MV-4-11 (cell line): Measurements from ENCODE around the gene NT5C.

Experiments used
- DNase-seq: peaks from one replicate; lab custom pipeline; 2025; lab: John Stamatoyannopoulos, UW

Gene NT5C

DNA sequence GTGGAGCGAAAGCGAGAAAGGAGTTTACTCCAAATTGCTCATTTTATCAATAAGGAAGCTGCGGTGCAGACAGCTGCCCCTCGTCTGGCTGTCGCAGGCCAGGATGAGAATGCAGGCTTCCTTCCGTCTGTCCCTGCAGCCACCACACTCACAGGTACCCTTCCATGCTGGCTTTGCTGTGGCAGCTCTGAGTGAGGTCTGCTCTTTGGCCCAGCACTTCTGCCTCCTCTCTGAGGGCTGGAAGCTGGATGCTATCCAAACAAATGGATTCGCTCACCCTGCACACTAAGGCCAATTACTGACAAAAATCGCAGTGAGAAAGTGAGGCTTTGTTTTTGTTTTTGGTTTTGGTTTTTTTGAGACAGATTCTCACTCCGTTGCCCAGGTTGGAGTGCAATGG lies 14.8 kb downstream of the NT5C start:
- DNase-seq, result no peak

DNA sequence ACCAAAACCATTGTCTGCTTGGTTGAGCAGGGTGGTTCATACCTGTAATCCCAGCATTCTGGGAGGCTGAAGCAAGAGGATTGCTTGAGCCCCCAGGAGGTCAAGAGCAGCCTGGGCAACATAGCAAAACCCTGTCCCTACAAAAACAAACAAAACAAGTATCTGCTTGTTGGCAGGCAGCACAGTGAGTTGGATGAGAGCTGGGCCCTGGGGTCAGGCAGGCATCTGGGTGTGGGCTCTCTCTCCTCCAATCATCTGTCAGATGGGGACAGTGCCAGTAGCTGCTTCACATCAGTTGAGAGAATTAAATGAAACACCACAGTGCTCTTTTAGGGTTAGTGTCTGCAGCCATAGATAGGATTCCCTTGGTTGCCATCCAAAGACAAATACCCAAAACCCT lies 16.0 kb downstream of the NT5C start:
- DNase-seq, result peak; percentile 24

GRCh38 chr17:75114552-75115314 lies 16.8 kb downstream of the NT5C start:
- DNase-seq, result no peak

DNA sequence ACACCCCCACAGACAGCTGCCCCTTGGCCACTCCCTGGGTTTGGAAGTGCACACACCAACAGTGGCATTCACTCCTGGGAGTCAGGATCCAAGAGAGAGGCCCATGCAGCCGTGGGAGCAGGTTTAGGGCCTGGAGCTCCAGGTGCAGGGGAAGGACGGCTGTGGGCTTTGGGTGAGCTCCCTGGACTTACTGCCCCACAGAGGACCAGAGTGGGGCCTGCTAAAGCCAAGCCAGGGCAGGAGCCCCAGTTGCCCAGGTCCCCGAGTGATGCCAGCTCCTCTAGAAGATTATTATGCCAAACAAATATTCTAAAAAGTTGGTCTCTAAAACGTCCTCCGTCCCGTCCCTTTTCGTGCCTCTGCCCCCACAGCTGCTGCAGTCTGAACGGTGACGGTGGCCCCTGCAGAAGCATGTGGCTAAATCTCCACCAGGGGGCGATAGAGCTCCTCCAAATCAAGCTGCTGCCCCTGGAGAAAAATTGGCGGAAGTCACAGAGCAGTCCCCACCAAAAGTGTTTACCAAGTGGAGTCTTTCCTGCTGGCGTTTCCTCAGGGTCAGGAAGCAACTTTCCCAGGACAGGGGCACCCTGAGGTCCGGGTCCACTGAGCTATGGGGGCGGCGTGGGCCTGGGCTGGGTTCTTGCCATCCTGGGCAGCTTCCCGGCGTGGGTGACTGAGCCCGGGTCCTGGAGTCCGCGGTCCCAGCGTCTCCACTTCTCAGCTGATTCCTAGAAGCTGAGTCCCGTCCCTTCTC lies 17.6 kb downstream of the NT5C start:
- peak; percentile 82 for DNase-seq

- DNase-seq, result no peak
Measured at GRCh38 chr17:75111777-75112335, 19.7 kb downstream of the NT5C start.

DNA sequence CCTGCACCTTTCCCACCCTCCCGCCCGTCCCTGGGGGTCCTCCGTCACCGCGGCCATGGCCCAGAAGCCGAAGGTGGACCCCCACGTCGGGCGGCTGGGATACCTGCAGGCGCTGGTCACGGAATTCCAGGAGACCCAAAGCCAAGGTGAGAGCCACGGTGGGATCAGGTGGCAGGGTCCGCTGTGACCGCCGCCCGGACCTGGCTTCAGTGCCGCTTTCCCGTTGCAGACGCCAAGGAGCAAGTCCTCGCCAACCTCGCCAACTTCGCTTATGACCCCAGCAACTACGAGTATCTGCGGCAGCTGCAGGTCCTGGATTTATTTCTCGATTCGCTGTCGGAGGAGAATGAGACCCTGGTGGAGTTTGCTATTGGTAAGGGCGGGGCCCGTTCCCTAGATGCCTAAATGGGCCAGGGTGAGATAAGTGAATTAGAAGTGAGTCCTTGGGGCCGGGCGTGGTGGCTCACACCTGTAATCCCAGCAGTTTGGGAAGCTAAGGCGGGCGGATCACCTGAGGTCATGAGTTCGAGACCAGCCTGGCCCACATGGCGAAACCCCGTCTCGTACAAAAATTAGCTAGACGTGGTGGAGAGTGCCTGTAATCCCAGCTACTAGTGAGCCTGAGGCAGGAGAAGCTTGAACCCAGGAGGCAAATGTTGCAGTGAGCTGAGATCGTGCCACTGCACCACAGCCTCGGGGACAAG lies 21.2 kb downstream of the NT5C start:
- DNase-seq, result no peak

- DNase-seq, result peak; percentile 82
Measured at GRCh38 chr17:75109407-75110233, 21.9 kb downstream of the NT5C start, which contains the start of gene ARMC7. Gene ARMC7 (plus strand): TSS chr17:75109969. CDS start chr17:75110289, 320 bp downstream.

GRCh38 chr17:75109046-75109406 lies 22.5 kb downstream of the NT5C start:
- no peak for DNase-seq

- DNase-seq, result no peak
Measured at GRCh38 chr17:75108193-75108592, 23.3 kb downstream of the NT5C start.

GRCh38 chr17:75105126-75106080 lies 26.1 kb downstream of the NT5C start:
- DNase-seq, result no peak

DNA sequence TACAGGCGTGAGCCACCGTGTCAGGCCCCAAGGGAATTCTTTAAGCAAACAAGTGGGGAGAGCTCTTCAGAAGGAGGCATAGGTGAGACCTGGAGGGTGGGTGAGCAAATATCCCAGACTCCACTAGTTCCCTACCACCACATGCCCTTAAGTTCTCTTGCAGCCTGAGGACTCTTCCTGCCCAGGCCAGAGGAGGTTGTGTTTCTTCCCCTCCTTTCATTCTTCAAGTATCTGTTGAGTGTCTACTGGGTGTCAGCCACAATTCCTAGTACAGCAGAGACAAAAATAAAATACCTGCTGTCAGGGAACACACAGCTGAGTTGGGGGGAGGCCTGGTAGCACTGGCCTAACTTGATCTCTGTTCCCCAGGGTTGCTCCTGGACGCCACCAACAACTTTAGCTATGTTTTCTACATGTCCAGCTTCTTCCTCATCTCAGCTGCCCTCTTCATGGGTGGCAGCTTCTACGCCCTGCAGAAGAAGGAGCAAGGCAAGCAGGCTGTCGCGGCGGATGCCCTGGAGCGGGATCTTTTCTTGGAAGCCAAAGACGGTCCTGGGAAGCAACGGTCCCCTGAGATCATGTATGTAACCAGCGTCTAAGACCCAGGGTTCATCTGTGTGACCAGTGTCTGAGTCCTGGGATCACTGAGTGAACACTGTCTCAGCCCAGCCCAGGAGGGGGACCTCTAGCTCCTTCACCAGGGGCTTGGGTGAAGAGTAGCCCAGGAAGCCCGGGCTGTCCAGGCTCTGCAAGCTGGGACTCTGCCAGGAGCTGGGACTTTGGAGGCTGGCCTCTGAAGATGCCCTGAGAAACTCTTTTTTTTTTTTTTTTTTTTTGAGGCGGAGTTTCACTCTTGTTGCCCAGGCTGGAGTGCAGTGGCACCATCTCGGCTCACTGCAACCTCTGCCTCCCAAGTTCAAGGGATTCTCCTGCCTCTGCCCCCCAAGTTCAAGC lies 27.7 kb downstream of the NT5C start:
- no peak for DNase-seq

GRCh38 chr17:75102385-75102821 lies 29.1 kb downstream of the NT5C start:
- peak; percentile 71 for DNase-seq

DNA sequence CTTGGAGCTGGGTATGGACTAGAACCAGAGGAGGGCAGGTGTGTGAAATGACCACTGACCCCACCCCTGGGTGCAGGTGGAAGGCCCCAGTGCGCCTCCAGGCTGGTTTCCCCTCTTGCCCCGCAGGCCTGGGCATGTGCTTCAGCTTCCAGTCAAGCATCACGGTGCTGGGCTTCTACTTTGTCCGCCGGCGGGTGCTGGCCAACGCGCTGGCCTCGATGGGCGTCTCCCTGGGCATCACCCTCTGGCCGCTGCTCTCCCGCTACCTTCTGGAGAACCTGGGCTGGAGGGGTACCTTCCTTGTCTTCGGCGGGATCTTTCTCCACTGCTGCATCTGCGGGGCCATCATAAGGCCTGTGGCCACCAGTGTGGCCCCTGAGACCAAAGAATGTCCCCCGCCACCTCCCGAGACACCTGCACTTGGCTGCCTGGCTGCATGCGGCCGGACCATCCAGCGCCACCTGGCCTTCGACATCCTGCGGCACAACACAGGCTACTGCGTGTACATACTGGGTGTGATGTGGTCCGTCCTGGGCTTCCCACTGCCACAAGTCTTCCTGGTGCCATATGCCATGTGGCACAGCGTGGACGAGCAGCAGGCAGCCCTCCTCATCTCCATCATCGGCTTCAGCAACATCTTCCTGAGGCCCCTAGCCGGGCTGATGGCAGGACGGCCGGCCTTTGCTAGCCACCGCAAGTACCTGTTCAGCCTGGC lies 31.5 kb downstream of the NT5C start:
- DNase-seq, result no peak

DNA sequence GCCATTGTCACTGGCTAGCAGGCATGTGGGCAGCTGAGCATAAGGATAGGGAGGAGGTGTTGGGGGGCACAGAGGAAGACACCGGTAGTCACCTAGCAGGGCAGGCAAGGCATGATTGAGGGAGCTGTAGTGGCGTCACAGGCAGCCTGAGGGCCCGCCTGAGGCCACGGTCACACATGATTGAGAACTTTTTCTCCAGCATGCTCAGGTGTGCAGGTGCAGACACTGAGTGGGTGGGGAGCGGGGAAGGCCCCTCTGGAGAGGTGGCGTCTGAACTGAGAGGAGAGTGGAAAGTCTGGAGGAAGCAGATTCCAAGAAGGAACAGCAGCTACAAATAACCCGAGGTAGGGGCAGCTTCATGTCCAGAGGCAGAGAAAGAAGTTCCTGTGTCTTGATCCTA lies 32.7 kb downstream of the NT5C start:
- no peak for DNase-seq

- DNase-seq, result no peak
Measured at GRCh38 chr17:75097865-75098264, 33.7 kb downstream of the NT5C start.

DNA sequence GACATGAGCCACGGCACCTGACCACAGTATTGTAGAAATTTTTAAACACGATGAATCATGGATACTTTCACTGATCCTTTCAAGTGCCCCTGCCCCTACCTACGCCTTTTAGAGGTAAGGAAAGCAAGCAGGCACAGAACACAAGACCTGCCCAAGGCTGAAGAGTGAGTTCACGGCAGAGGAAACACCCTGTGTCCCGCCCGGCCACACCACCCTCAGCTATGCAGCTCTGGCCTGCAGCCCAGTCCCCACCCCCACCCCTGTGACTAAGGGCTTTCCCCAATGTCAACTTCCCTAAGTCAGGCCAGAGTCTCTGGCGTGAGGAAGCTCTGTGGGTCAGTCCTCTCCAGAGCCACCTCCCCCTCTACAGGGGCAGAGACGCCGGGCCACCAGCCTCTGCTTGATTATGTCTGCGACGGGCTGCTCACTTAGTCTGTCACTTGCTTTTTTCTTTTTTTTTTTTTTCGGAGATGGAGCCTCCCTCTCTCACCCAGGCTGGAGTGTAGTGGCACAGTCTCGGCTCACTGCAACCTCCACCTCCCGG lies 35.4 kb downstream of the NT5C start:
- DNase-seq, result peak; percentile 89

- DNase-seq, result no peak
Measured at GRCh38 chr17:75094871-75095399, 36.6 kb downstream of the NT5C start.
